ENCODE data around the gene SYT1.

GRCh38 chr12:79433465-79434072 lies 569.0 kb downstream of the SYT1 start:
- TF ChIP-seq, protein P1, sequence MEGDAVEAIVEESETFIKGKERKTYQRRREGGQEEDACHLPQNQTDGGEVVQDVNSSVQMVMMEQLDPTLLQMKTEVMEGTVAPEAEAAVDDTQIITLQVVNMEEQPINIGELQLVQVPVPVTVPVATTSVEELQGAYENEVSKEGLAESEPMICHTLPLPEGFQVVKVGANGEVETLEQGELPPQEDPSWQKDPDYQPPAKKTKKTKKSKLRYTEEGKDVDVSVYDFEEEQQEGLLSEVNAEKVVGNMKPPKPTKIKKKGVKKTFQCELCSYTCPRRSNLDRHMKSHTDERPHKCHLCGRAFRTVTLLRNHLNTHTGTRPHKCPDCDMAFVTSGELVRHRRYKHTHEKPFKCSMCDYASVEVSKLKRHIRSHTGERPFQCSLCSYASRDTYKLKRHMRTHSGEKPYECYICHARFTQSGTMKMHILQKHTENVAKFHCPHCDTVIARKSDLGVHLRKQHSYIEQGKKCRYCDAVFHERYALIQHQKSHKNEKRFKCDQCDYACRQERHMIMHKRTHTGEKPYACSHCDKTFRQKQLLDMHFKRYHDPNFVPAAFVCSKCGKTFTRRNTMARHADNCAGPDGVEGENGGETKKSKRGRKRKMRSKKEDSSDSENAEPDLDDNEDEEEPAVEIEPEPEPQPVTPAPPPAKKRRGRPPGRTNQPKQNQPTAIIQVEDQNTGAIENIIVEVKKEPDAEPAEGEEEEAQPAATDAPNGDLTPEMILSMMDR (conservative IDR thresholded peaks at IDR 0.05; ENCODE audit: low read depth, low read length): no peak
- TF ChIP-seq NFE2L2 (IDR thresholded peaks at IDR 0.05; ENCODE audit: low read depth, low read length) (no peak), POLR2A (IDR thresholded peaks at IDR 0.05; ENCODE audit: low read depth, low read length) (no peak)
